HK-2 (cell line): ENCODE results near the gene GNPTG.
A peak's percentile ranks its signal among the peaks of the same experiment; 100 is the strongest.

ENCODE experiments used
- DNase-seq: peaks from one replicate; pipeline ENCODE4 v3.0.0-alpha.2; 2018; ENCODE audit not compliant: unreplicated experiment

GNPTG gene

DNA sequence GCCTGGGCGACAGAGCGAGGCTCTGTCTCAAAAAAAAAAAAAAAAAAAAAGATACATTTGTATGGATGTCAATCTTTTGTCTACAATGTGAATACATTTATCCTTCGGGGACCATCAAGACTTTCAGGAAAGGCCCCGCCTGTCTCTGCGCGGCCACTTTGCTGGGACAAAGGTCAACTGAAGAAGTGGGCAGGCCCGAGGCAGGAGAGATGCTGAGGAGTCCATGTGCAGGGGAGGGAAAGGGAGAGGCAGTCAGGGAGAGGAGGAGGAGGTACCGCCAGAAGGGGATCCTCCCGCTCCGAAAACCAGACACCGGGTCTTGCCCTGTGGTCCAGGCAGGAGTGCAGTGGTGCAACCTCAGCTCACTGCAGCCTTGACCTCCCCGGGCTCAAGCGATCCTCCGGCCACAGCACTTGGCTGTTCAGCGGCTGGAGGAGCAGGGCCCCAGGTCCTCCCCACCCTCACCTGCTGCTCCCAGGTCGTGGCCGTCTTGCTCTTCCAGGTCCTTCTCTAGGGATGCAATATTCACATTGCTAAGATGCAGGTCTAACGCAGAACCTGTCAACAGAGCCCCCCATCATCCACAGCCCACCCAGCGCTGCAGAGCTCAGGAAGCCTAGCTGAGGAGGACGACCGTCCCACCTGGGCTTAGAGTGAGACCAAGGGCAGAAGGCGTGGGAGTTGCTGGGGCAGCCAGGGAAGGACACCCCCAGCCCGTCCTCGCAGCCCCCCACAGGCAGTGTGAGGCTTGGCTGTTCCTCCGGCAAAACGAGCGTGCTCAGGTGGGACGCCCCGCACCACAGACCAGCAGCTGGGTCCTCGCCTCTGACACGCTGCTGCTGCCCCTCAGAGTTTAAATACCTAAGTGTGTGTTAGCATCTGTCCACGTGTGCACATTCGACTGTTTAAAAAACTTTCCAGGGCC, 19.6 kb downstream of the GNPTG start:
- DNase-seq, result no peak

DNA sequence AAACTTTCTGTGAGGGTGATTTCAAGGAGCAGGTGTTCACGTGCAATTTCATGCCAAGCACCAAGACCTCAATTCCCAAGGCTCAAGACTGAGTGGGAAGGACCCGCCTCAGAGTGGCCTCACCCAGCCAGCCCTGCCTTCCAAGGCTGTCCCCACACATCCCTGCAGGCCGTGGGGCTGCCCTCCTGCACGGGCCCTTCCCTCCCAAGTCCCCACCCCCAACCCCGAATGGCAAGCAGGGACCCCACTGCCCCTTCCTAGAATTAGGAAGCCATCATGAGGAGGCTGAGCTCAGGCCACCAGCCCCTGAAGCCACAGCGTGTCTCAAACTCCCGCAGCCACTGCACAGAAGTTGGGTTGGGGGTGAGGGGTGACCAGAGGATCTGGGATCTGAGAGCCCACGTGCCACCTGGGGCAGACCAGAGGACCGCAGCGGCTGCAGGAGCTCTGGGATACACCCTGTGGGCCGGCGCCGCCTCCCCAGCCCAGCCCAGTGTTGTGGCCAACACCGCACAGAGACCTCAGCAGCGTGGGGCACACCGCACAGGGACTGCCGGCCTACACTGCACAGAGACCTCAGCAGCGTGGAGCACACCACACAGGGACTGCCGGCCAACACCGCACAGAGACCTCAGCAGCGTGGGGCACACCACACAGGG, 20.7 kb downstream of the GNPTG start:
- DNase-seq, result no peak

DNA sequence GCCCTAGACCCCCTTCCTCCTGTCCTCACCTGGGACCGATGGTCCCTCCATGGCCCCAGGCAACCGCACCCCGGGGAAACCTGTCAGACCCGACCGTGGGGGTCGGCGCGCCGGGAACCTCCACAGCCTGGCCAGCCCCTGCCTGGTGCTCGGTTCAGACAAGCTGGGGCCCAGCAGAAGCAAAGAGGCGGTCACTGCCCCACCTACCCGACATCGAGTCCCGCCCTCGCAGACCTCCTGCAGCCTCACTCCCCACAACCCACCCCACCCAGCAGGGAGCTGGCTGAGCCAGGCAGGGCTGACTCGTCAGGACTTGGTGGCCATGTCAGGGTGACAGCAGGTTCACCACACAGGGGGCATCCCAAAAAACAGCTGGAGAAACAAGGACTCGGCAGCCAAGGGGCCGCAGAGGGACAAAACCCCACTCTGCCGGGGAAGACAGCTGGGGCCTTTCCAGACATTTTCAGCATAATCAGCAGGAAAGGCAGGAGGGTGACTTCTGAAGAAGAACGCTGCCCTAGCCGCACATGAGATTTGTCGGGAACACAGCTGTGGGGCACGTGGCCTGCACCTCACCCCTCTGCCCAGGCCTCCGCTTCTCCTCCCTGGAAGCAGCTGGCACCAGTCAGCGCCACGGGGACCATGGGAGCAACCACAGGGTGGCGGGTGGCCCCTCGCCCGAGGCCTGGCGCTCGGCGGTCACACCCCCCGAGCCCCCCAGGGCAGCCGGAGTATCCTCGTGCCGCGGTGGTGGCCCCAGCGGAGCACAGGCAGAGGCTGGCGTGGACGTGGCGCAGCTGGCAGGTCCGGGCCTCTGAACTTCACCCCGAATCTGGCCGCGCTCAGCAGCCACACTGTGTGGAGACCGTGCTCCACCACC, 22.9 kb downstream of the GNPTG start:
- DNase-seq, result no peak

DNA sequence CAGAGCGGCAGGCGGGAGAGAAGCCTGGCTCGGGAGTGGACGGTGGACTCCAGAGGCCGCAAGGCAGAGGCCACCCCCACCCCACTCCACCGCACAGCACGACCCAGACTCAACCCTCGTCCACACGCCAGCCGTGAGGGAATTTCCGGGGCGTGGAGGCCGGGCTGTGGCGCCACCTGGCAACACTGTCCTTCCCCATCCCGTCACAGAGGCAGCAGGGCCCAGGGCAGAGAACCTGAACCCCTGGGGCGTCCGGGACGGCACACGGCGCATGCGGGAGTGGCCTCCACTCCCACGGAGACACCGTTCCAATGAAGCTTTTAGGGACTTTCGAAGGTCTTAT, 23.5 kb downstream of the GNPTG start:
- DNase-seq, result no peak

DNA sequence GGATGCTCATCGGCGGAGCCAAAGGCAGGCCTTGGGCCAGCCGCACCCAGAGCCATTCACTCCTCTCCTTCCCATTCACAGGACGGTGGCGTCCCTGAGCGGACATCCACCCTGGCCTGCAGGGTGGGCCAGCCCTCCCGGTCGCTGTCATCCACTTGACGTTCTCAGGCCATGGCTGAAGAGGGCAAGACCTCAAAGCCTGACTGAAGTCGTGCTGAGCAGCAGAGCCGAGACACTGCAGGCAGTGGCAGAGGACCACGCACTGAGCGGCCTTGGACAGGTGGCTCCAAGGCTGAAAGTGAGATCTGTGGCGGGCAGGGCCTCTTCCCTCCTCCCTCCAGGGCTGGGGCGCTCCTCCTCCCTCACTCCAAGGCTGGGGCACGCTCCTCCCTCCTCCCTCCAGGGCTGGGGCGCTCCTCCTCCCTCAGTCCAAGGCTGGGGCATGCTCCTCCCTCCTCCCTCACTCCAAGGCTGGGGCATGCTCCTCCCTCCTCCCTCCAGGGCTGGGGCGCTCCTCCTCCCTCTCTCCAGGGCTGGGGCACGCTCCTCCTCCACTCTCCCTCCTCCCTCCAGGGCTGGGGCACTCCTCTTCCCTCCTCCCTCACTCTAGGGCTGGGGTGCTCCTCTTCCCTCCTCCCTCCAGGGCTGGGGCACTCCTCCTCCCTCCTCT, 24.1 kb downstream of the GNPTG start:
- DNase-seq, result no peak

DNA sequence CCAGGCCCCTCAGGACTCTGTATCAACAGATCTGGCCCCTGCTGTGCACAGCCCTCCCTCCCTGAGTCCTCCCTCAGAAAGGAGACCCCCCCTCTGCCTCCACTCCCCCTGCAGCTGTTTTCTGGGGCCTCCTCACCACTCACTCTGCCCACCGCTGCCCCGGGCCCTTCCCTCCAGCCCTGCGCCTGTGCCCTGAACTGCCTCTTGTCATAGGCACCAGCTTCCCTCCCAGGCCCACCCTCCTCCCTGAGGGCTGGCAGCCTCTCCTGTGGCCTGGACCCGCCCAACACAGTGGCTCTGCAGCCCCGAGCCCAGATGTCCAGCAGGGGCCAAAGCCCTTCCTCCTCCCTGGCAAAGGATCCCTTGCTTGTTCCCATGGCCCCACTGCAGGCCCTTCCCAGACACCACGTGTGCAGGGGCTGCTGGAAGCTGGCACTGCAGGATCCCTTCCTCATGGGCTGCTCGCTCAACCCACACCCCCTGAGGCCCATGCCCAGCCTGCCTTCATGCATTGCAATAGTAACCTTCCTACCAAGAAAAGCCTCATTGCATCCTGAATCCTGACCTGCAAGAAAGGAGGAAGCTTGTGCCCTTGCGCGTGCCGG, 25.8 kb downstream of the GNPTG start:
- no peak for DNase-seq

DNA sequence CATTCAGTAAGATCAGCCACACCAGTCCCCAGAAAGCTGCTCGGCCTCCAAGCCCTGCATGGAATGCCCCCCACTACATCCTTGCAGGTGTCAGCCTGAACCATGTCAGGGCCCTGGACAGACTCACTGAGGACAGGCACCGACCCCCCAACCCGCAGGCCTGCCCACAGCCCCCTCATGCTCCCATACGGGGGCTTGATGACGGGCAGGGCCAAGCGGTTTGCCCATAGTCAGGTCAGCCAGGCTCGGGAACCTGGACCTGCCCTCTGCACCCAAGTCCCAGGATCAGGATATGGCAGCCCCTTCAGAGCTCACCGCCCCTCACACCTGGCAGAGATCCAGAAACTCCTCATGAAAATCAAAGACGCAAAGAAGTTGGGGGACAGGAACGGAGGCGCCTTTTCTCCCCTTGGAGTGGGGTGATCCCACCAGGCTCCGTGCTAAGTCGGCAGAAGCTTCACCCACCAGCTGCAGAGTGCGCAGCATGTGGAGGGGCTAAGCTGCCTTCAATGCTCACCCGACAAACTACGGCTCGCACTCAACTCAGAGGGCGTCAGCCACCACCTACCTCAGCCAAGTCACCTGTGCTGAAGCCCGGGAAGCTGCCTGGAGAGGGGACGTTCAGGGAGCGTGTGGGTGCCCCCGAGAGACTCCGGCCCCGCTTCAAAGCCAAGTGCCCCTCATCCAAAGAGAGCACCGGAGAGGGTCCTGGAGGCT, 26.5 kb downstream of the GNPTG start:
- no peak for DNase-seq

DNA sequence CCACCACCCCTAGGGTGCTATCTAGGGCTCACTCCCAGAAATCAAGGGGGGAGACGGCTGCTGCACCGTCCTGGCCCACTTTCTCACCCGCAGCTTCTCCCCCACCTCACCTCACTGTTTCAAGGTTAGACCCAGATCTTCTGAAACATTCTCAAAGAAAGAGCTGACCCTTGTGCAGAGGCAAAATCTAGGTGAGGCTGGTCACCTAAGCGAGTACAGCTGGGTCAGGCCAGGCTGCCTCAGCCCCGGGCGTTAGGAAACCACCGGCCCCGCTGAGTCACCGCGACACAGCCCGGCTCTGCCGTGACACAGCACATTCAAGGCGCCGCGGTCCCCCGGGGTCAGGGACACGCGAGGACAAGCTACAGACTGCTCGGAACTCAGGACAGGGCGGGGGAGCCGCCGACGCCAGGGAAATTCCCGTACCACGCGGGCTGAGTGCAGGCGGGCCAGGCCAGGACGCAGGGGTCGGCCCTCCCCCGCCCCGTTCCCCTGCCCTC, 27.1 kb downstream of the GNPTG start:
- DNase-seq, result peak; percentile 79

DNA sequence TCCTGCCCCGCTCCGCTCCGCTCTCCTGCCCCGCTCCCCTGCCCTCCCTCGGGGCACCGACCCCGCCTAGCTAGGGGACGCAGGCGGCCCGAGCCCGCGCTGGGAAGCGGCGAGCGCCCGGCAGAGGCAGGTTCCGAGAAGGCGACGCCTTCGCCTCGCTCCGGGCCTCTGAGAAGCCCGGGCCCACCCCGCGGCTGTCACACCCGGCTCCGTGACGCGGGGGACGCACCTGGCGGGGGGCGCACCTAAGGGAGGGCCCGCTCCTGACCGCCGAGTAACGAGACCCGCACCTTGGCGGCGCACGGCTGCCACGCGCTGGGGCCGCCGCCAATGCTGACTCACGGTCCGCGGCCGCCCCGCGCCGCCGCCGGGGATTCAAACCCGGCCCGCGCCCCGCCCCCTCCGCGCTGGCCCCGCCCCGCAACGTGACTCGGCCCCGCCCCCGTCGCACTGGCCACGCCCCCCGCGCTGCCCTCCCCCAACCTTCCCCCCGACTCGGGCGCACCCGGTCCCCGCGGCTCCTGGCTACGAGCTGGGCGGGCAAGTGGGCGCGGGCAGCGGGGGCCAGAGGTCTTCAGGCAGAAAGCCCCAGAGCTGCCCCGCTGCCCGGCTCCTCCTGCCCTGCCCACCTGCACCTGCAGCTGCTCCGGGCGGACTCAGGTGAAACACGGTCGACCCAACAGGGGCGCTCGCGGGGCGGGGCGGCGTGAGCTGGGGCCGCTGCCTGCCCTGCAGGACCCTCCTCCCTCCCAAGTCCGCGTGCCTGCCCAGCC, 27.8 kb downstream of the GNPTG start:
- peak; percentile 64 for DNase-seq

DNA sequence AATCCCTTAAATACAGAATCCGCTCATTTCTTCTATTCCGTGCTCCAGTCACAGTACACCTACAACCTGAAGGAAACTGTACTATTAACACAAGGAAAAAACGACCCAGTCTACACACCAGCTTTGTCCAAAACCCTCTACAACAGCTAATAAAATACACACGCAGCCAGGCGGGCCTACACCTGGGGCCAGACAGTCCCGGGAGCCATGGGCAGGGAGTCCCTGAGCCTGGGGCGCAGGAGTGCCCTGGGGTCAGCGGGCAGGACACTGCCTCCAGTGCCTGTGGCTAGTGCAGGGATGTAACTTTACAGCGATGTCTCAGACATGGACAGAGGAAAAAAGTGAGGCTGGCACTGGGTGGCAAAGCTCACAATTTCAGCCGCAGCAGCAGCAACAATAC, 28.5 kb downstream of the GNPTG start:
- DNase-seq, result no peak

DNA sequence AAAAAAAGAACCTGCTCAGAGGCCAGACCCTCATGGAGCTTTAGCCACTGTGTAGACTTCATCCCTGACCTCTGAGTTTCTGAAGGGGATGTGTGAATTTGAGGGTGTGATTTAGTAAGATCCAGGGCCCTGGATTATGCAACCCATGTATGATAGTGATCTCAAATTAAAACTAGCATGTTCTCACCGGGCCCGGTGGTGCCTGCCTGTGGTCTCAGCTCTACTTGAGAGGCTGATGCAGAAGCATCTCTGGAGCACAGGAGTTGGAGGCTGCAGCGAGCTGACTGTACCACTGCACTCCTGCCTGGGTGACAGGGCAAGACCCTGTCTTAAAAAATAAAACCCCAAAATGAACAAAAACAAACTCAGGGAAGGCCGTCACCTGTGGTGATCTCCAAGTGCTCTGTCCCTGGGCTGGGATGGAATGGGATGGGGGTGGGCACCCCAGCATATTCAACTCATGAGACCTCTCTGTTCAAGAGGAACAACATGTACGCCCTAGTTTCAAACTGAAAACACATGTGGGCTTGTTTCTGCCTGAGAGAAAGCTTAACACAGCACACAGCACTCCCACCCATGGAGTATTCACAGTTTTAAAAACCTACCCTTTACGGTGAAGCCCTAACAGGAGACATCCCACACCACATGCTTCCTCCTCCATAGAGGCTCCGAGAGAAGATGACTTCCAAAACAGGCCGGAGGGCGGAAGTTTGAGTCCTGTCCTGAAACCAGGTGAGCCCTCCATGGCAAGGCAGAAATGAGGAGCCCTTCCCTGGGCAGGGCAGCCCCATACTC, 30.1 kb downstream of the GNPTG start:
- DNase-seq, result no peak

DNA sequence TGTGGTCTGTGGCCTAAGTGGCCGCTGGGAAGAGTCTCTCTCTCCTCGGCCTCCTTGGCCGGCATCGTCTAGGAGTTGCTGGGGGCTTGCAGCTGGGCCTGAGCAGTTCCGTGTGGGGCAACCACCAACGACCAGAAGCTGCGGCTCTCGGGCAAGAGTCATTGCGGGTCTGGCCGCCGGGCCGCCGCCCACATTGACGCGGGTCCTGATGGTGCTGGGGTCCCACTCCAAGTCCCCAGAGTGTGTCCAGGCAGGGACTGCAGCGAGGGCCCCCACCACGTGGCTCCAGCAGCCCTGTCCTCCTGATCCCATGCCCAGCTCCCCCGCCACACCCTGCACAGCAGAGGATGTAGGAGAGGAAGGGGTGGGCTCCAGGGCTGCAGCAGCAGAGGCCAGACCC, 31.8 kb downstream of the GNPTG start:
- no peak for DNase-seq

DNA sequence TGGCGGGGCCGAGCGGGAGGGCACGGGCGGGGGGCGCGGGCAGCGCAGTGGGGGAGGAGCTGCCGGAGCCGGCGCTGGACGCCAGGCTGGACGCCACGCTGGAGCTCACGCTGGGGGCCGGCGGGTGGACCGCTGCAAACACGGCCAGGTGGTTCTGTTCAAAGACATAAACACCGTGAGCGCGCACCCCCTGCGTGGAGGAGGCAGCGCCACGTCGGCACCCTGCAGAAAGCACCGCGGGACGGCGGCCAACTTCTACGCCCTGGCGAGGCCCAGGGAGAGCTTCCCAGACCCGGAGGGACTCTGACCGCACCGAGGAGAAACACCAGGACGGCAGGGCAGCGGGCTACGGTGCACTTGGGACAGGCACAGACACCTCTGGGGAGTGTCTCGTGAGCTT, 33.5 kb downstream of the GNPTG start:
- no peak for DNase-seq

DNA sequence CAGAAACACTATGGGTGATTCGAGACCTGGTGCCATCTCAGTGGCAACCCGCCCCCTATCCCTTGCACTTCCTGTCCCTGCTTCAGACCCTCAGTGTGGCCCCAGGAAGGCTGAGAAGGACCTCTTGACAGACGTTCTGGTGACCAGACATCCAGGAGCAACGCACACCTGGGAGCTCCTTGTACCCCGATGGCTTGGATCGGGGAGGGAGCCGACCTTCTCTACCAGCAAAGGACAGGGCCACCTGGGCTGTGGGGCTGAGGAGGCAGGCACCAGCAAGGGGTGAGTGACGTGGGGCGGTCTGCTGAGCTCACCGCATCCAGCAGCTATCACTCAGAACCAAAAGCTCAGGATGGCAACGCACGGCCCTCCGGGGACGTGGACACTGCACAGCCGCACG, 35.6 kb downstream of the GNPTG start:
- DNase-seq, result no peak

DNA sequence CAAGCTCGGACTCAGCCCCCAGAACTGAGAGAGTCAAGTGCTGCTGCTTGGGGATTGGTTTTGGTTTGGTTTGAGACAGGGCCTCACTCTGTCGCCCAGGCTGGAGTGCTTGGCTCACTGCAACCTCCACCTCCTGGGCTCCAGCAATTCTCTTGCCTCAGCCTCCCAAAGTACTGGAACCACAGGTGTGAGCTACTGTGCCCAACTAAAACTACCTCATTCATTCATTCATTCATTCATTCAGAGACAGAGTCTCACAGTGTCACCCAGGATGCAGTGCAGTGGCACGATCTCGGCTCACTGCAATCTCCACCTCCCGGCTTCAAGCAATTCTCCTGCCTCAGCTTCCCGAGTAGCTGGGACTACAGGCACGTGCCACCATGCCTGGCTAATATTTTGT, 38.0 kb downstream of the GNPTG start:
- DNase-seq, result no peak

DNA sequence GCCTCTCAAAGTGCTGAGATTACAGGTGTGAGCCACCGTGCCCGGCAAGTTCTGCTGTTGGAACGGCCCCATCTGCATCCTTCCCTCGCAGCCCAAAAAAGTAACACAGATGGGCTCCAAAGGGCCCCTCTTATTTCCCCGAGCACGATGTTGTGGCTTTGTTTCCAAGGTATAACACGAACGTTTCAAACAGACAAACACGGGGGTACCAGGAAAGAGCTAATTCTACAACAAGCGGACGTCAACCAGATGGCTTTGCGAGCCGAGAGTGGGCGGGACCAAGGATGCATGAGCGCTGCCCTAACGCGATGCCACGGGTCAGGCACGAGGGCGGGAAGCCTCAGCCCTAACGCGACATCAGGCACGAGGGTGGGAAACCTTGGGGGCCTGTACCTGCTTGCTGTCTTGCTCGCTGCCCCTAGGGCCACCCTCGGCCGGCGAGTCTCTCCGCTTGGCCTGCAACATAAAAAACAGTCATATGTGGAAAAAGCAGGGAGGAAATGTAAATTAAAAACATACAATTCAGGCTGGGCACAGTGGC, 38.6 kb downstream of the GNPTG start:
- DNase-seq, result no peak

DNA sequence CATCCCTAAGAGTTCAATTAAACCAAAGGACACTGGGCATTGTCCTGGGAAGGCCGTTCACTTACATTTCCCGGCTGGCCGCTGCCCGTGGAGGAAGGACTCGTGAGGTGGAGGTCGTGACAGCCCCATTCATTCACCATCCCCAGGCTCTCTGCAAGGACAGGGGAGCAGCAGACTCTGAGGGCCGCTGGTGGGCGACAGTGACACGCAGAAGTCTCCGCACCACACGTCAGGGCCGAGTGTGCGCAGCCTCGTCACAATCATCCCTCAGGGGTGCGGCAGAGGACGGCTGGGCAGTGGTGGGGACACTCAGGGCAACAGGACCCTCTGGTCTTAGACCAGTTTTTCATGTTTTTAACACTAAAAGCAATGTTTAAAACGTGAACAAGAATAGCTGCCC, 41.1 kb downstream of the GNPTG start:
- no peak for DNase-seq

DNA sequence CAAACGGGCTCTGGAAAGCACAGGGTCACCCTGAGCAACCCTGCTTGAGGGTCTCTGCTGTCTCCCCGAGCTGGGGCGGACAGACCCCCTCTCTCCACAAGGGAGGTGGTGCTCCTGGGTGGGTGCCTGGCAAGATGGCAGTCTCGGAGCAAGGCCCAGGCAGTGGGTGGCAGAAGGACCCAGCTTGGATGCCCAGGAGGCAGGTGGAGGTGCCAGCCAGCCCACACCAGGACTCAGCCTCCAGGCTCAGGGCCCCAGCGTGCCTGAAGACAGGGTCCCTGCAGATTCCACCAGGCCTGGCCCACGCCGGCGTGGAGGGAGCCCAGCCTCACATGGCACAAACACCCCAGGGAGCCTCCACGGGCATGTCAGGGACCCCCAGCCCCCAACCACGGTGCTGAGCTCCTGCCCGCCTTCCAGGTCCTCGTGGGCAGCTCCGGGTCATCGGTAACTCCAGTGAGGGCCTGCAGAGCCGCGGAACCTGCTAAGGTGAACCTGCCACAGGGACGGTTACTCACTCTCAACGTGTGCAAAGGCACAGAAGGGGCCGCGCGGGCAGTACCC, 42.0 kb downstream of the GNPTG start:
- no peak for DNase-seq
